Endothelial cell of umbilical vein (primary cell): ENCODE measurements around the gene CREBZF. TPM values are rescaled to one million over a fixed set of nuclear protein-coding genes. Genes with fewer than 3 reads are reported as not detected.

Experiments used
- BruUV-seq: library from RNA; stranded (reverse); fragments of 400-500 nt; replicated peaks from 2 replicates; lab custom pipeline; 2021; lab: Mats Ljungman, UMichigan
- CTCF ChIA-PET: fragments of 300-600, 350-600 bp; sonication (Branson Sonifier 250); formaldehyde crosslinking; loops from one replicate; lab custom pipeline; 2021; ENCODE audit warnings: antibody characterized with exemption, inconsistent platforms; lab: Charles Lee
- POLR2A ChIA-PET: fragments of 300-600, 350-600 bp; sonication (Branson Sonifier 250); formaldehyde crosslinking; loops from one replicate; lab custom pipeline; 2021; ENCODE audit warnings: antibody characterized with exemption, inconsistent platforms; lab: Charles Lee
- DNase-seq: peaks from one replicate; pipeline ENCODE4 v3.0.0-alpha.2; 2011; ENCODE audit warnings: low read depth, low spot score
- FAIRE-seq: peaks from 2 replicates; lab custom pipeline; 2011; peaks lifted over from hg19 to GRCh38; lab: Jason Lieb, UNC
- H2AFZ ChIP-seq: 2 replicates; pipeline ENCODE4 v1.6.0; 2012; ENCODE audit warnings: low read depth, low read length, control low read depth, inconsistent platforms
- H3K27ac ChIP-seq: 2 replicates; pipeline ENCODE4 v1.5.1; 2011; ENCODE audit warnings: low read depth, mild to moderate bottlenecking, control low read depth, low read length, moderate library complexity; ENCODE audit not compliant: insufficient read depth
- H3K27me3 ChIP-seq, 2 experiments: 2 replicates each; pipeline versions ENCODE4 v1.6.0 to v1.6.1; 2011; ENCODE audit warnings: low read length in 2 of 2, mixed read lengths in 1 of 2; ENCODE audit not compliant: control insufficient read depth in 2 of 2, insufficient read depth in 2 of 2
- H3K36me3 ChIP-seq, 2 experiments: 2 replicates in 1 of 2; 3 replicates in 1 of 2; pipeline ENCODE4 v1.5.1; 2011; ENCODE audit warnings: low read length in 2 of 2, mild to moderate bottlenecking in 1 of 2, moderate library complexity in 1 of 2; ENCODE audit not compliant: control insufficient read depth in 2 of 2, insufficient read depth in 2 of 2; ENCODE audit errors: extremely low read depth in 1 of 2
- H3K4me1 ChIP-seq: 3 replicates; pipeline ENCODE4 v1.5.1; 2011; ENCODE audit warnings: mild to moderate bottlenecking, low read length; ENCODE audit not compliant: control insufficient read depth, insufficient read depth; ENCODE audit errors: extremely low read depth
- H3K4me2 ChIP-seq: 2 replicates; pipeline ENCODE4 v1.6.1; 2011; ENCODE audit warnings: low read length, control low read depth, mixed read lengths; ENCODE audit not compliant: insufficient read depth
- H3K4me3 ChIP-seq, 3 experiments: fragments of 200-600 bp in 1 of 3; sonication (generic), shearing (Covaris generic) in 1 of 3; replicated peaks in 1 of 3; 2 replicates each; pipeline ENCODE4 v1.5.1; 2011 to 2016; ENCODE audit warnings: control low read depth in 3 of 3, low read length in 3 of 3, mild to moderate bottlenecking in 2 of 3, inconsistent platforms in 1 of 3, low read depth in 1 of 3, moderate library complexity in 1 of 3; ENCODE audit not compliant: insufficient read depth in 1 of 3
- H3K79me2 ChIP-seq: 2 replicates; pipeline ENCODE4 v1.6.0; 2012; ENCODE audit warnings: low read length, inconsistent platforms; ENCODE audit not compliant: control insufficient read depth, insufficient read depth
- H3K9ac ChIP-seq: replicated peaks from 2 replicates; pipeline ENCODE3; 2011; ENCODE audit warnings: low read length, control low read depth; ENCODE audit not compliant: insufficient read depth; ENCODE audit errors: extremely low read depth
- H3K9me1 ChIP-seq: replicated peaks from 3 replicates; pipeline ENCODE4 v1.6.0; 2011; ENCODE audit warnings: mild to moderate bottlenecking, low read length; ENCODE audit not compliant: control insufficient read depth, insufficient read depth; ENCODE audit errors: extremely low read depth
- H3K9me3 ChIP-seq: replicated peaks from 2 replicates; pipeline ENCODE4 v1.5.1; 2012; ENCODE audit warnings: low read length, inconsistent platforms; ENCODE audit not compliant: control insufficient read depth, insufficient read depth
- H4K20me1 ChIP-seq: replicated peaks from 2 replicates; pipeline ENCODE3; 2011; ENCODE audit warnings: mild to moderate bottlenecking, low read length; ENCODE audit not compliant: control insufficient read depth, insufficient read depth; ENCODE audit errors: extremely low read depth
- EZH2 ChIP-seq: IDR thresholded peaks from 2 replicates; pipeline ENCODE4 v1.6.1; 2012; ENCODE audit warnings: borderline replicate concordance, low read depth, mild to moderate bottlenecking, moderate library complexity, low read length, inconsistent platforms; ENCODE audit not compliant: severe bottlenecking
- FOS ChIP-seq: IDR thresholded peaks from 2 replicates; pipeline ENCODE4 v1.6.1; 2011; ENCODE audit warnings: mild to moderate bottlenecking, low read length, moderate library complexity, borderline replicate concordance; ENCODE audit not compliant: insufficient read depth
- GATA2 ChIP-seq: IDR thresholded peaks from 2 replicates; pipeline ENCODE4 v1.7.0; 2011; ENCODE audit warnings: low read depth, mild to moderate bottlenecking, moderate library complexity, mixed read lengths, low read length; ENCODE audit not compliant: insufficient read length, insufficient read depth
- JUN ChIP-seq: IDR thresholded peaks from 2 replicates; pipeline ENCODE4 v1.6.1; 2011; ENCODE audit warnings: borderline replicate concordance, low read depth; ENCODE audit not compliant: insufficient read length, insufficient read depth
- MYC ChIP-seq: IDR thresholded peaks from one replicate; pipeline ENCODE4 v1.6.1; 2011; ENCODE audit warnings: mild to moderate bottlenecking, low read depth, low read length
- POLR2A ChIP-seq: IDR thresholded peaks from 2 replicates; pipeline ENCODE4 v1.6.1; 2012; ENCODE audit warnings: low read depth, mild to moderate bottlenecking, control low read depth, low read length
- POLR2AphosphoS5 ChIP-seq: IDR thresholded peaks from 2 replicates; pipeline ENCODE4 v1.6.1; 2012; ENCODE audit warnings: low read depth, mild to moderate bottlenecking, control low read depth, low read length, moderate library complexity; ENCODE audit not compliant: insufficient read depth
- dilution Hi-C: fragments of 300-500 bp; cut with MboI; formaldehyde crosslinking; loops from one replicate; pipeline ENCODE4 v1.15.0; 2019; ENCODE audit warnings: low sequenced_read_pairs; ENCODE audit not compliant: extremely low pct_ligation_motif_present
- intact Hi-C: fragments of 100-400 bp; cut with micrococcal nuclease; formaldehyde crosslinking; loops from one replicate; pipeline ENCODE4 v1.10.0; 2022
- polyA plus RNA-seq, 4 experiments: library from polyadenylated mRNA; depleted of rRNA in 3 of 4; stranded (reverse) in 3 of 4; unstranded in 1 of 4; fragments of >200 nt; gene quantifications; 2 replicates each; pipeline versions ENCODE4 v1.2.1 to v1.2.3, GENCODE V29; 2011 to 2012; ENCODE audit warnings: missing spikeins in 1 of 4
- total RNA-seq: library from RNA; stranded (reverse); gene quantifications from 2 replicates; pipeline ENCODE4 v1.2.3, GENCODE V29; 2021
- TF ChIP-seq, protein P1 (sequence below): IDR thresholded peaks from 2 replicates; pipeline ENCODE4 v1.6.1; 2011; ENCODE audit not compliant: insufficient read depth, insufficient read length
- TF ChIP-seq, protein P2 (sequence below), 2 donors: IDR thresholded peaks; 1 replicate in 1 of 2; 2 replicates in 1 of 2; pipeline ENCODE4 v1.5.1; 2011; ENCODE audit warnings: low read length in 2 of 2, mild to moderate bottlenecking in 2 of 2, moderate library complexity in 2 of 2, control low read depth in 1 of 2, inconsistent platforms in 1 of 2, low read depth in 1 of 2; ENCODE audit not compliant: insufficient read depth in 1 of 2; ENCODE audit errors: extremely low read depth in 1 of 2

Gene CREBZF
- total and polyA plus RNA-seq, 2 donors (not counting 3 experiments of a cell fraction or from before 2014, with no cell fraction given): 15.5 to 35.5 TPM

DNA sequence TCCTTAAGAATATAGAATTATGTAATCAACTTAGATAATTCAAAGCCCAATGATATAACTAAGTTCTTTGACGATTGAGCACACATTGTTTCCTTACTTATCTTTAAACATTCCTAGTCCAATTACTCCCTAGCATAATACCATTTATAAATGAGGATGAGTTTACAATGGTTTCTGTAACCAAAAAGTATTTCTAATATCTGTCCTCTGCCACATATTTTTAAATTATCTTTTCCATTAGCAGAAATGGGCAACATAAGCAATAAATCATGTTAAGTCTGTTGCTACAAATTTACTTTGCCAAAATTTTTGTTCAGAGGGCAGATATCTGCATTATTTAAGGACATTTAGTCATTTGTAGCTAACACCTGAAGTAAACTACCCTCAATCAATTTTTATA is 6.7 kb downstream of the CREBZF start:
- peaks cover 20% of the 10 kb centered on the region for H4K20me1 ChIP-seq
- CTCF ChIA-PET: no interaction called here

More for the DNA sequence above, 6.7 kb downstream of the CREBZF start:
- Histone ChIP-seq H3K27me3 (no peaks in the 10 kb centered on the region), H3K9ac (no peak overlapping the region), H3K27ac (no peak overlapping the region), H3K4me3 (no peak overlapping the region), H3K9me1 (no peaks in the 10 kb centered on the region), H3K4me2 (no peak overlapping the region), H3K9me3 (no peaks in the 10 kb centered on the region), H3K36me3 (peaks cover 0 to 21% of the 10 kb centered on the region in 2 experiments), H3K79me2 (peaks cover 62% of the 10 kb centered on the region), H2AFZ (no peak overlapping the region), H3K4me1 (peaks cover 37% of the 10 kb centered on the region)
- FAIRE-seq (no peak), DNase-seq (no peak)
- TF ChIP-seq POLR2A (no peak), MYC (no peak), GATA2 (no peak), EZH2 (no peak), JUN (no peak), POLR2AphosphoS5 (no peak), FOS (no peak)
- TF ChIP-seq, protein P1, sequence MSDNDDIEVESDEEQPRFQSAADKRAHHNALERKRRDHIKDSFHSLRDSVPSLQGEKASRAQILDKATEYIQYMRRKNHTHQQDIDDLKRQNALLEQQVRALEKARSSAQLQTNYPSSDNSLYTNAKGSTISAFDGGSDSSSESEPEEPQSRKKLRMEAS: no peak
- TF ChIP-seq, protein P2, sequence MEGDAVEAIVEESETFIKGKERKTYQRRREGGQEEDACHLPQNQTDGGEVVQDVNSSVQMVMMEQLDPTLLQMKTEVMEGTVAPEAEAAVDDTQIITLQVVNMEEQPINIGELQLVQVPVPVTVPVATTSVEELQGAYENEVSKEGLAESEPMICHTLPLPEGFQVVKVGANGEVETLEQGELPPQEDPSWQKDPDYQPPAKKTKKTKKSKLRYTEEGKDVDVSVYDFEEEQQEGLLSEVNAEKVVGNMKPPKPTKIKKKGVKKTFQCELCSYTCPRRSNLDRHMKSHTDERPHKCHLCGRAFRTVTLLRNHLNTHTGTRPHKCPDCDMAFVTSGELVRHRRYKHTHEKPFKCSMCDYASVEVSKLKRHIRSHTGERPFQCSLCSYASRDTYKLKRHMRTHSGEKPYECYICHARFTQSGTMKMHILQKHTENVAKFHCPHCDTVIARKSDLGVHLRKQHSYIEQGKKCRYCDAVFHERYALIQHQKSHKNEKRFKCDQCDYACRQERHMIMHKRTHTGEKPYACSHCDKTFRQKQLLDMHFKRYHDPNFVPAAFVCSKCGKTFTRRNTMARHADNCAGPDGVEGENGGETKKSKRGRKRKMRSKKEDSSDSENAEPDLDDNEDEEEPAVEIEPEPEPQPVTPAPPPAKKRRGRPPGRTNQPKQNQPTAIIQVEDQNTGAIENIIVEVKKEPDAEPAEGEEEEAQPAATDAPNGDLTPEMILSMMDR (IDR thresholded peaks at IDR 0.05; ENCODE audit: extremely low read depth in 1 of 2, insufficient read depth in 1 of 2, low read depth in 1 of 2, low read length in 2 of 2): no peak
- no TSS peak for BruUV-seq
- POLR2A ChIA-PET: interaction anchor here (1.3 kb wide), 1 partner anchor 9 kb away, joined by 3 read pairs; no protein-coding TSS in a partner anchor
- intact Hi-C loops: no loop called here
- dilution Hi-C loops: no loop called here
